Cardiac atrium fibroblast (primary cell): Measurements from ENCODE around the gene C8G. TPM values are rescaled to one million over a fixed set of nuclear protein-coding genes. Genes with fewer than 3 reads are reported as not detected.

ENCODE experiments used
- total RNA-seq: library from RNA; depleted of rRNA; stranded (reverse); fragments of >200 nt; gene quantifications from 2 replicates; pipeline ENCODE4 v1.2.3, GENCODE V29; 2015

The C8G gene
- not detected in 2 replicates for total RNA-seq

GRCh38 chr9:136944519-136945332, at the start of gene C8G, which contains the start of gene FBXW5:
Gene C8G (plus strand): TSS chr9:136945243. CDS start chr9:136945321, 78 bp downstream.
Gene FBXW5 (minus strand): TSS chr9:136944738. CDS start chr9:136944083, 655 bp downstream.

GRCh38 chr9:136951541-136952320, 6.7 kb downstream of the C8G start, which contains the start of gene LCN12:
Gene LCN12 (plus strand): TSS chr9:136952273. CDS start chr9:136952328, 55 bp downstream.

GRCh38 chr9:136977223-136977622, 32.2 kb downstream of the C8G start, which contains the start of gene PTGDS:
Gene PTGDS (plus strand): TSS chr9:136977504. CDS start chr9:136977579, 75 bp downstream.

GRCh38 chr9:136982232-136983051, 37.4 kb downstream of the C8G start, which contains the start of gene LCNL1:
Gene LCNL1 (plus strand): TSS chr9:136982993. CDS start chr9:136983587, 594 bp downstream.

GRCh38 chr9:136991993-136992818, 47.2 kb downstream of the C8G start, which contains the start of gene PAXX:
Gene PAXX (plus strand): TSS chr9:136992422. CDS start chr9:136992444, 22 bp downstream.

Other genes starting within 250 kb of the C8G start
- 20.1 and 25.1 TPM in 2 replicates for gene DIPK1B, start 232.7 kb upstream of the C8G start, total RNA-seq
- not detected in 2 replicates for gene LCN10, start 202.3 kb upstream of the C8G start, total RNA-seq
- not detected in 2 replicates for gene LCN6, start 196.7 kb upstream of the C8G start, total RNA-seq
- gene LCN8, start 187.0 kb upstream of the C8G start, total RNA-seq, result not detected in 2 replicates
- not detected in 2 replicates for gene LCN15, start 180.7 kb upstream of the C8G start, total RNA-seq
- gene TMEM141, start 153.9 kb upstream of the C8G start, total RNA-seq, result 104 and 151 TPM in 2 replicates
- gene CCDC183, start 148.9 kb upstream of the C8G start, total RNA-seq, result 0.18 and 1.6 TPM in 2 replicates
- 68.2 and 77.4 TPM in 2 replicates for gene RABL6, start 137.3 kb upstream of the C8G start, total RNA-seq
- gene AJM1, start 102.8 kb upstream of the C8G start, total RNA-seq, result 1.5 and 2.7 TPM in 2 replicates
- 118 and 128 TPM in 2 replicates for gene PHPT1, start 95.8 kb upstream of the C8G start, total RNA-seq
- gene MAMDC4, start 92.9 kb upstream of the C8G start, total RNA-seq, result 3.2 and 3.6 TPM in 2 replicates
- gene EDF1, start 78.9 kb upstream of the C8G start, total RNA-seq, result 376 and 413 TPM in 2 replicates
- gene TRAF2, start 58.7 kb upstream of the C8G start, total RNA-seq, result 3.4 and 6.6 TPM in 2 replicates
- gene FBXW5, start 505 bp upstream of the C8G start, total RNA-seq, result 121 and 137 TPM in 2 replicates
- not detected in 2 replicates for gene LCN12, start 7.0 kb downstream of the C8G start, total RNA-seq
- gene PTGDS, start 32.3 kb downstream of the C8G start, total RNA-seq, result 4.5 and 15.2 TPM in 2 replicates
- gene LCNL1, start 37.8 kb downstream of the C8G start, total RNA-seq, result not detected in 2 replicates
- gene PAXX, start 47.2 kb downstream of the C8G start, total RNA-seq, result 17.7 and 29.2 TPM in 2 replicates
- 4.7 and 16.8 TPM in 2 replicates for gene CLIC3, start 51.3 kb downstream of the C8G start, total RNA-seq
- gene ABCA2, start 83.0 kb downstream of the C8G start, total RNA-seq, result 12.3 and 23.8 TPM in 2 replicates
- gene FUT7, start 86.8 kb downstream of the C8G start, total RNA-seq, result not detected in 2 replicates
- gene NPDC1, start 100.9 kb downstream of the C8G start, total RNA-seq, result 51.2 and 71.8 TPM in 2 replicates
- not detected in 2 replicates for gene ENTPD2, start 108.8 kb downstream of the C8G start, total RNA-seq
- gene SAPCD2, start 125.3 kb downstream of the C8G start, total RNA-seq, result 0.18 and 2.6 TPM in 2 replicates
- gene UAP1L1, start 132.3 kb downstream of the C8G start, total RNA-seq, result 8.5 and 10.7 TPM in 2 replicates
- gene MAN1B1, start 141.7 kb downstream of the C8G start, total RNA-seq, result 86.1 and 101 TPM in 2 replicates
- 136 and 138 TPM in 2 replicates for gene DPP7, start 169.5 kb downstream of the C8G start, total RNA-seq
- gene GRIN1, start 193.9 kb downstream of the C8G start, total RNA-seq, result not detected in 2 replicates
- not detected in 2 replicates for gene LRRC26, start 224.8 kb downstream of the C8G start, total RNA-seq
- gene TMEM210, start 226.8 kb downstream of the C8G start, total RNA-seq, result not detected in 2 replicates
- 13.5 and 20.3 TPM in 2 replicates for gene ANAPC2, start 243.3 kb downstream of the C8G start, total RNA-seq
- 52.2 and 74.0 TPM in 2 replicates for gene SSNA1, start 243.4 kb downstream of the C8G start, total RNA-seq